Stomach (tissue), 9 donors: ENCODE measurements around the gene DNAAF3. TPM values are rescaled to one million over a fixed set of nuclear protein-coding genes. Genes with fewer than 3 reads are reported as not detected.
A peak's percentile ranks its signal among the peaks of the same experiment; 100 is the strongest.

Experiments
- DNase-seq, 2 donors: peaks; one replicate each; pipeline versions ENCODE4 v3.0.0 to v3.0.0-alpha.2; 2013 to 2019
- H3K27ac ChIP-seq, 5 donors: fragments of 200-600 bp in 4 of 5; sonication (generic) in 4 of 5; one replicate each; pipeline ENCODE4 v1.5.1; 2013 to 2019; ENCODE audit warnings: mild to moderate bottlenecking in 1 of 5, moderate library complexity in 1 of 5
- H3K27me3 ChIP-seq, 3 donors: fragments of 200-600 bp; sonication (generic); one replicate each; pipeline ENCODE4 v1.5.1; 2017 to 2019; ENCODE audit warnings: mixed run types in 1 of 3
- H3K36me3 ChIP-seq, 4 donors: fragments of 200-600 bp; sonication (generic); 1 replicate in 3 of 4; 2 replicates in 1 of 4; pipeline ENCODE4 v1.5.1; 2016 to 2019
- H3K4me1 ChIP-seq, 4 donors: fragments of 200-600 bp; sonication (generic); one replicate each; pipeline ENCODE4 v1.5.1; 2016 to 2019
- H3K4me3 ChIP-seq, 4 donors: fragments of 200-600 bp; sonication (generic) in 3 of 4; one replicate each; pipeline ENCODE4 v1.5.1; 2016 to 2019; ENCODE audit warnings: mild to moderate bottlenecking in 1 of 4
- H3K9me3 ChIP-seq, 4 donors: fragments of 200-600 bp; sonication (generic); one replicate each; pipeline ENCODE4 v1.5.1; 2016 to 2019
- EP300 ChIP-seq: sonication (generic); formaldehyde crosslinking; IDR thresholded peaks from one replicate; pipeline ENCODE4 v1.6.1; 2017; ENCODE audit warnings: antibody characterized with exemption
- POLR2A ChIP-seq, 4 donors: fragments of 450-650 bp; IDR thresholded peaks; one replicate each; pipeline ENCODE4 v1.6.1; 2016; ENCODE audit warnings: antibody characterized with exemption in 4 of 4, control low read depth in 2 of 4, mild to moderate bottlenecking in 1 of 4, moderate library complexity in 1 of 4
- POLR2AphosphoS5 ChIP-seq, 3 donors: sonication (generic); formaldehyde crosslinking; IDR thresholded peaks; one replicate each; pipeline ENCODE4 v1.6.1; 2016; ENCODE audit warnings: antibody characterized with exemption in 3 of 3
- WGBS, 5 donors: extraction: QIAGEN DNeasy Blood & Tissue Kit in 3 of 5; methylation state at CpG; one replicate each; pipeline versions ENCODE4 v1.1.5 to v1.1.7; 2013 to 2018; 5-methylcytosine and 5-hydroxymethylcytosine counted together
- intact Hi-C: fragments of 100-400 bp; cut with DNase I; formaldehyde crosslinking; loops from one replicate; pipeline ENCODE4 v1.15.1; 2023; ENCODE audit warnings: low total_unique reads
- polyA plus RNA-seq, 3 donors: library from polyadenylated mRNA; stranded (reverse); fragments of 200-250 nt; gene quantifications; one replicate each; pipeline ENCODE4 v1.2.3, GENCODE V29; 2013
- total RNA-seq, 5 donors: library from RNA; depleted of rRNA; stranded (reverse); fragments of >200 nt; gene quantifications; one replicate each; pipeline versions ENCODE4 v1.1.0 to v1.2.3, GENCODE V29; 2014 to 2016
- TF ChIP-seq, protein P1 (sequence below), 7 experiments: fragments of 450-650 bp in 4 of 7; fragments of 200-600 bp in 3 of 7; sonication (generic) in 3 of 7; IDR thresholded peaks; one replicate each; pipeline ENCODE4 v1.5.1; 2016 to 2019; ENCODE audit warnings: antibody characterized with exemption in 7 of 7, control low read depth in 2 of 7, mild to moderate bottlenecking in 1 of 7
- donor health status: healthy with polysubstance abuse.
- donor health status: Bipolar disorder and iron deficiency.
- donor health status: healthy.

The DNAAF3 gene
- total and polyA plus RNA-seq, 8 donors, result 0.68 to 1.9 (median 0.75) TPM; not detected in 5

DNA sequence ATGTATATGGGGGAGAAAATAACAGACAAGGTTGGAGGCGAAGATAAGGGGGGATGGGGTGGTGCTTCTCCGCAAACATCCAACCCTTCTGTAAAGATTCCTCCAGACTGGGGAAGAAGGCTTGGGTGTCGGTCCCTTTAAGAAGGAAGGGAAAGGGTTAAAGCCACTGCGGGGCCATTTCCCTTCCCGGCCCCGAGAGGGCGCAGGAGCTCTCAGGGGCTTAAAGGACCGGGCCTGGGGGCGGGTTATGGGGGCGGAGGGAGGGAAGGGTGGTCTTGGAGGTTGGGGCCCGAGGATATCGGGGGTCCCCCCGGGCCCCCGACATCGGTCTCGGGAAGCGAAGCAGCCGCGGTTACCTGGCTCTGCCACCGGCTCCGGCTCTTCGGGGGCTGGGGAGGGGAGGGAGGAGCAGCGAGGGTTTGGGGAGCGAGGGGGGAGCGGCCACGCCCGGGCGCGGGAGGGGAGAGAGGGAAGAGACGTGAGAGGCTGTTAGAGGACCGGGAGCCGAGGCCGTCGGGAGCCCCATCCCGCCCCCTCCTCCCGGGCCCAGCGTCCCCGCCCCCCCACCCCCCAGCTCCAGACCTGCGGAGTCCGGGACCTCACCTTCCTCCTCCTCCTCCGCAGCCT lies 20.2 kb downstream of the DNAAF3 start:
- Histone ChIP-seq H3K4me3 (peak overlapping the region in 2 of 4 donors; percentile 4 to 23), H3K4me1 (peaks cover 3 to 26% (median 18%) of the 10 kb centered on the region in 4 donors), H3K9me3 (no peaks in the 10 kb centered on the region), H3K27me3 (peaks cover 27 to 100% (median 89%) of the 10 kb centered on the region in 3 donors), H3K36me3 (no peaks in the 10 kb centered on the region), H3K27ac (no peak overlapping the region)
- TF ChIP-seq, protein P1, sequence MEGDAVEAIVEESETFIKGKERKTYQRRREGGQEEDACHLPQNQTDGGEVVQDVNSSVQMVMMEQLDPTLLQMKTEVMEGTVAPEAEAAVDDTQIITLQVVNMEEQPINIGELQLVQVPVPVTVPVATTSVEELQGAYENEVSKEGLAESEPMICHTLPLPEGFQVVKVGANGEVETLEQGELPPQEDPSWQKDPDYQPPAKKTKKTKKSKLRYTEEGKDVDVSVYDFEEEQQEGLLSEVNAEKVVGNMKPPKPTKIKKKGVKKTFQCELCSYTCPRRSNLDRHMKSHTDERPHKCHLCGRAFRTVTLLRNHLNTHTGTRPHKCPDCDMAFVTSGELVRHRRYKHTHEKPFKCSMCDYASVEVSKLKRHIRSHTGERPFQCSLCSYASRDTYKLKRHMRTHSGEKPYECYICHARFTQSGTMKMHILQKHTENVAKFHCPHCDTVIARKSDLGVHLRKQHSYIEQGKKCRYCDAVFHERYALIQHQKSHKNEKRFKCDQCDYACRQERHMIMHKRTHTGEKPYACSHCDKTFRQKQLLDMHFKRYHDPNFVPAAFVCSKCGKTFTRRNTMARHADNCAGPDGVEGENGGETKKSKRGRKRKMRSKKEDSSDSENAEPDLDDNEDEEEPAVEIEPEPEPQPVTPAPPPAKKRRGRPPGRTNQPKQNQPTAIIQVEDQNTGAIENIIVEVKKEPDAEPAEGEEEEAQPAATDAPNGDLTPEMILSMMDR (IDR thresholded peaks at IDR 0.05), result peak in 2 of 7 experiments; percentile 7 to 27
- TF ChIP-seq EP300 (no peak), POLR2A (IDR thresholded peaks at IDR 0.05) (no peak), POLR2AphosphoS5 (IDR thresholded peaks at IDR 0.05) (no peak)
- 1 to 3% (median 1%) methylated on average over 18 to 41 of the region's 41 CpGs for WGBS, 5 donors
- intact Hi-C loops, result loop anchor here (10.0 kb wide), 1 partner anchor 349 kb away; no protein-coding TSS in a partner anchor
- DNase-seq, result no peak

DNA sequence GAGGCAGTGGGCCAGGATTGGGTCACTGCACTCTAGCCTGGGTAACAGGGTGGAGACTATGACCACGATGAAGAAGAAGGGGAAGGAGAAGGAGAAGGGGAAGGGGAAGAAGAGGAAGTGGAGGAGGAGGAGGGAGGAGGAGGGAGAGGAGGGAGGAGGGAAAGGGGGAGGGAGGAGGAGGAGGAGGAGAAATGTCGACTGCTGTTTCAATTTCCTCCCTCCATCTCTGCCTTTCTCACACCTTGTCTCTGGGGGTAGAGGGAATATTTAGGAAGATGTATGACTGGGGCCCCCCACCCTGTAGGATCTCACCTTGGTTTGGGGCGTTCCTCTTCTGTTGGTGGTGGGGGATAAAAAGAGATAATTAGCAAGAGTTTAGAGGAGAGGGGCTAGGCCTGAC lies 21.2 kb downstream of the DNAAF3 start:
- intact Hi-C loops, result loop anchor here (10.0 kb wide), 1 partner anchor 350 kb away; no protein-coding TSS in a partner anchor
- no peak for DNase-seq
- TF ChIP-seq POLR2A (IDR thresholded peaks at IDR 0.05) (no peak), POLR2AphosphoS5 (IDR thresholded peaks at IDR 0.05) (no peak), EP300 (no peak)
- TF ChIP-seq, protein P1 (IDR thresholded peaks at IDR 0.05), result no peak
- Histone ChIP-seq H3K9me3 (no peaks in the 10 kb centered on the region), H3K4me1 (peaks cover 3 to 29% (median 20%) of the 10 kb centered on the region in 4 donors), H3K27ac (no peak overlapping the region), H3K36me3 (no peaks in the 10 kb centered on the region), H3K4me3 (no peak overlapping the region), H3K27me3 (peaks cover 27 to 100% (median 93%) of the 10 kb centered on the region in 3 donors)
- 11 to 23% (median 18%) methylated on average over 3 of the region's 3 CpGs for WGBS, 5 donors

DNA sequence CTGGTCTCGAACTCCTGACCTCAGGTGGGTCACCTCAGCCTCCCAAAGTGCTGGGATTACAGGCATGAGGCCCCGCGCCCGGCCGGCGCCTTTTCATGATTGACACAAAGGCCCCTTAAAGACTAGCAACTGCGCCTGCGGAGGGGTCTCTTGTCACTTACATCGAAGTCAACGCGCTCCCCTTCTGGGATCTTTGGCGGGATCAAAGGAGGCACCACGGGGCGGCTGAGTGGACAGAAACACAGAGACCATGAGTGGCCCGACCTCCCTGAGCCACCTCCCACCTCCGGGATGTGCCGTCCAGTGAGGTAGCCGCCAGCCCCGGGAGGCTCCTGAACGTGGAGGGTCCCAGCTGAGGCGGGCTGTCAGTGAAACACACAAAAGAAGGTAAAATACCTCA lies 24.7 kb downstream of the DNAAF3 start:
- Histone ChIP-seq H3K27me3 (peaks cover 22 to 100% (median 63%) of the 10 kb centered on the region in 3 donors), H3K27ac (no peak overlapping the region), H3K36me3 (no peaks in the 10 kb centered on the region), H3K4me1 (peaks cover 3 to 26% (median 16%) of the 10 kb centered on the region in 4 donors), H3K9me3 (no peaks in the 10 kb centered on the region), H3K4me3 (no peak overlapping the region)
- DNase-seq, result no peak
- TF ChIP-seq POLR2A (IDR thresholded peaks at IDR 0.05) (no peak), POLR2AphosphoS5 (IDR thresholded peaks at IDR 0.05) (no peak), EP300 (no peak)
- TF ChIP-seq, protein P1 (IDR thresholded peaks at IDR 0.05), result no peak
- intact Hi-C loops, result loop anchor here (5.0 to 10.0 kb wide), 2 partner anchors 276 to 353 kb away; no protein-coding TSS in a partner anchor
- 13 to 23% (median 18%) methylated on average over 20 to 21 of the region's 21 CpGs for WGBS, 5 donors

DNA sequence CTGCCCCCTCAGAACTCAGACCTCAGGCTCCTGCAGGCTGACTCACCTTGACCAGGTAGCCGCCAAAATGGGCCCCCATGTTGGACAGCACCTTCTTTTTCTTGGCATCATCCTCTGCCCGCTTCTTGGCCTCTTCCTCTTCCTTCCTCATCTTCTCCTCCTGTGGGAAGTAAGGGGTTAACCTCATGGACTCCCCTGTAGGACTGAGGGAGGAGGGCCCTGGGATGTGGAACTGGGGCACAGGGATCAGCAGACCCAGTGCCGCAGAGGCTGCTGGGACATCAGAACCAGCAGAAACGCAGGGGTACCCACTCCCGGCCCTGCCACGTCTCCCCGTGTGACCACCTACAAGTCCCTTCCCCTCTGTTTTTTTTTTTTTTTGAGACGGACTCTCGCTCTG lies 28.5 kb downstream of the DNAAF3 start:
- Histone ChIP-seq H3K9me3 (no peaks in the 10 kb centered on the region), H3K27me3 (peaks cover 6 to 93% (median 47%) of the 10 kb centered on the region in 3 donors), H3K27ac (no peak overlapping the region), H3K4me3 (no peak overlapping the region), H3K4me1 (peaks cover 3 to 13% (median 7%) of the 10 kb centered on the region in 4 donors), H3K36me3 (no peaks in the 10 kb centered on the region)
- intact Hi-C loops, result no loop called here
- TF ChIP-seq EP300 (no peak), POLR2A (IDR thresholded peaks at IDR 0.05) (no peak), POLR2AphosphoS5 (IDR thresholded peaks at IDR 0.05) (no peak)
- TF ChIP-seq, protein P1 (IDR thresholded peaks at IDR 0.05), result no peak
- no peak for DNase-seq
- 47 to 58% (median 54%) methylated on average over 9 of the region's 9 CpGs for WGBS, 5 donors
